Ishikawa (cell line): Measurements from ENCODE around the gene MEGF11.

Source experiments
- CEBPB ChIP-seq: IDR thresholded peaks from 2 replicates; pipeline ENCODE4 v1.6.1; 2012
- CREB1 ChIP-seq: IDR thresholded peaks from 2 replicates; pipeline ENCODE4 v1.6.1; 2012; ENCODE audit warnings: low read depth
- EGR1 ChIP-seq: IDR thresholded peaks from 2 replicates; pipeline ENCODE4 v1.6.1; 2012
- EP300 ChIP-seq: IDR thresholded peaks from 2 replicates; pipeline ENCODE4 v1.6.1; 2012; ENCODE audit warnings: borderline replicate concordance
- FOXM1 ChIP-seq: IDR thresholded peaks from 2 replicates; pipeline ENCODE4 v1.6.1; 2012; ENCODE audit warnings: low read depth, borderline replicate concordance
- MAX ChIP-seq: IDR thresholded peaks from 2 replicates; pipeline ENCODE4 v1.6.1; 2012
- NFIC ChIP-seq: IDR thresholded peaks from 2 replicates; pipeline ENCODE4 v1.6.1; 2012
- RAD21 ChIP-seq: IDR thresholded peaks from 2 replicates; pipeline ENCODE4 v1.6.1; 2012; ENCODE audit warnings: low read depth
- REST ChIP-seq: IDR thresholded peaks from 2 replicates; pipeline ENCODE4 v1.6.1; 2012; ENCODE audit warnings: low read depth, mild to moderate bottlenecking
- TAF1 ChIP-seq: IDR thresholded peaks from 2 replicates; pipeline ENCODE4 v1.6.1; 2012; ENCODE audit warnings: low read depth, mild to moderate bottlenecking
- TCF12 ChIP-seq: IDR thresholded peaks from 2 replicates; pipeline ENCODE4 v1.6.1; 2012; ENCODE audit warnings: low read depth
- TEAD4 ChIP-seq: IDR thresholded peaks from 2 replicates; pipeline ENCODE4 v1.6.1; 2012
- USF1 ChIP-seq: IDR thresholded peaks from 2 replicates; pipeline ENCODE4 v1.6.1; 2012
- YY1 ChIP-seq: IDR thresholded peaks from 2 replicates; pipeline ENCODE4 v1.6.1; 2012; ENCODE audit warnings: low read depth
- ZBTB7A ChIP-seq: IDR thresholded peaks from 2 replicates; pipeline ENCODE4 v1.6.1; 2012; ENCODE audit warnings: low read depth

MEGF11 gene

GRCh38 chr15:65868546-65869125 is 384.9 kb downstream of the MEGF11 start:
- TF ChIP-seq CREB1 (no peak), RAD21 (no peak), FOXM1 (no peak), TAF1 (no peak), MAX (no peak), ZBTB7A (no peak), EP300 (no peak), USF1 (no peak), NFIC (no peak), TEAD4 (no peak; the same call in 1 of the 2 replicates), TCF12 (no peak), YY1 (no peak), REST (no peak), CEBPB (no peak), EGR1 (no peak)

GRCh38 chr15:65867244-65867643 is 386.3 kb downstream of the MEGF11 start:
- TF ChIP-seq CREB1, result no peak

- TF ChIP-seq NFIC (no peak), EP300 (no peak), REST (no peak)
Observed at GRCh38 chr15:65863106-65863505, 390.4 kb downstream of the MEGF11 start.

GRCh38 chr15:65862682-65863081 is 390.9 kb downstream of the MEGF11 start:
- TF ChIP-seq MAX (peak; percentile 81), YY1 (0 out of 2 replicates have a peak, but pooled peaks have one; percentile 43), CEBPB (no peak), RAD21 (peak; percentile 31; the same call in 1 of the 2 replicates), USF1 (0 out of 2 replicates have a peak, but pooled peaks have one; percentile 7)

- TF ChIP-seq YY1, result no peak
- no peak for TF ChIP-seq TAF1
- no peak for TF ChIP-seq EGR1
- TF ChIP-seq EP300, result no peak
- TF ChIP-seq FOXM1, result no peak
- no peak for TF ChIP-seq ZBTB7A
- no peak for TF ChIP-seq CEBPB
- no peak for TF ChIP-seq CREB1
- no peak for TF ChIP-seq RAD21
- no peak for TF ChIP-seq MAX
- TF ChIP-seq TEAD4, result no peak
- no peak for TF ChIP-seq REST
- no peak for TF ChIP-seq TCF12
- no peak for TF ChIP-seq USF1
- no peak for TF ChIP-seq NFIC
Observed at GRCh38 chr15:65857718-65858402, 395.7 kb downstream of the MEGF11 start.
